ES-I3 (cell line): ENCODE data around the gene SH2D1B.
"Not testable (repeated sequence)": the region's sequence is repeated elsewhere in the genome, so short reads cannot be mapped to it uniquely, and the experiment has no call there.

ENCODE experiments used
- H3K36me3 ChIP-seq: 2 replicates; pipeline ENCODE4 v1.6.1; 2013; ENCODE audit warnings: mild to moderate bottlenecking, low read length, control low read depth, moderate library complexity; ENCODE audit not compliant: insufficient read depth
- H3K4me1 ChIP-seq: 2 replicates; pipeline ENCODE4 v1.6.1; 2013; ENCODE audit warnings: mild to moderate bottlenecking, control low read depth, low read length; ENCODE audit not compliant: insufficient read depth
- H3K9ac ChIP-seq: 2 replicates; pipeline ENCODE4 v1.6.1; 2013; ENCODE audit warnings: low read depth, mild to moderate bottlenecking, low read length, moderate library complexity
- H3K9me3 ChIP-seq: 2 replicates; pipeline ENCODE4 v1.6.1; 2013; ENCODE audit warnings: mild to moderate bottlenecking, low read length, moderate library complexity; ENCODE audit not compliant: control insufficient read depth, insufficient read depth

The SH2D1B gene

GRCh38 chr1:162412002-162412401 lies at the start of gene SH2D1B:
Gene SH2D1B, minus strand, starts transcription at chr1:162412136. Its CDS starts 120 bp downstream, at chr1:162412016.
- no peaks in the 10 kb centered on the region; the same call in 1 of the 2 replicates for H3K9me3 ChIP-seq
- no peak within 1 kb of the TSS for H3K9ac ChIP-seq
- no peaks in the 10 kb centered on the region for H3K36me3 ChIP-seq

GRCh38 chr1:162458236-162458635 lies 46.3 kb upstream of the SH2D1B start:
- no peak overlapping the region for H3K9ac ChIP-seq
- H3K9me3 ChIP-seq: no peaks in the 10 kb centered on the region
- H3K4me1 ChIP-seq: no peaks in the 10 kb centered on the region
- H3K36me3 ChIP-seq: no peaks in the 10 kb centered on the region

More at GRCh38 chr1:162412002-162412401, at the start of gene SH2D1B:
- H3K4me1 ChIP-seq: no peaks in the 10 kb centered on the region; the same call in 1 of the 2 replicates

GRCh38 chr1:162456323-162456722 lies 44.4 kb upstream of the SH2D1B start:
- no peak overlapping the region for H3K9ac ChIP-seq

GRCh38 chr1:162454361-162454760 lies 42.4 kb upstream of the SH2D1B start:
- not testable (repeated sequence) for H3K9me3 ChIP-seq, H3K4me1 ChIP-seq, H3K9ac ChIP-seq, H3K36me3 ChIP-seq

More at GRCh38 chr1:162456323-162456722, 44.4 kb upstream of the SH2D1B start:
- no peaks in the 10 kb centered on the region for H3K4me1 ChIP-seq
- no peaks in the 10 kb centered on the region for H3K36me3 ChIP-seq
- H3K9me3 ChIP-seq: no peaks in the 10 kb centered on the region

GRCh38 chr1:162446946-162447345 lies 35.0 kb upstream of the SH2D1B start:
- Histone ChIP-seq H3K4me1 (no peaks in the 10 kb centered on the region), H3K9me3 (no peaks in the 10 kb centered on the region), H3K9ac (no peak overlapping the region), H3K36me3 (no peaks in the 10 kb centered on the region)

GRCh38 chr1:162444903-162445302 lies 33.0 kb upstream of the SH2D1B start:
- H3K4me1 ChIP-seq: no peaks in the 10 kb centered on the region
- no peaks in the 10 kb centered on the region for H3K9me3 ChIP-seq
- H3K36me3 ChIP-seq: no peaks in the 10 kb centered on the region
- H3K9ac ChIP-seq: no peak overlapping the region

GRCh38 chr1:162432977-162433713 lies 21.2 kb upstream of the SH2D1B start:
- H3K9me3 ChIP-seq, H3K36me3 ChIP-seq, H3K4me1 ChIP-seq, H3K9ac ChIP-seq: not testable (repeated sequence)

GRCh38 chr1:162430583-162430982 lies 18.6 kb upstream of the SH2D1B start:
- Histone ChIP-seq H3K9me3 (no peaks in the 10 kb centered on the region), H3K4me1 (no peaks in the 10 kb centered on the region), H3K36me3 (no peaks in the 10 kb centered on the region), H3K9ac (no peak overlapping the region)

- Histone ChIP-seq H3K9me3 (no peaks in the 10 kb centered on the region), H3K9ac (no peak overlapping the region), H3K36me3 (no peaks in the 10 kb centered on the region), H3K4me1 (no peaks in the 10 kb centered on the region)
Observed at GRCh38 chr1:162422662-162423375, 10.9 kb upstream of the SH2D1B start.

- H3K9ac ChIP-seq: no peak overlapping the region
- H3K4me1 ChIP-seq: no peaks in the 10 kb centered on the region
- H3K36me3 ChIP-seq: no peaks in the 10 kb centered on the region
- H3K9me3 ChIP-seq: no peaks in the 10 kb centered on the region
Observed at GRCh38 chr1:162421258-162422164, 9.6 kb upstream of the SH2D1B start.

- Histone ChIP-seq H3K4me1 (no peaks in the 10 kb centered on the region), H3K9me3 (no peaks in the 10 kb centered on the region), H3K36me3 (no peaks in the 10 kb centered on the region)
Observed at GRCh38 chr1:162420120-162420519, 8.2 kb upstream of the SH2D1B start.

GRCh38 chr1:162419450-162419931 lies 7.6 kb upstream of the SH2D1B start:
- H3K9me3 ChIP-seq, H3K36me3 ChIP-seq, H3K4me1 ChIP-seq, H3K9ac ChIP-seq: not testable (repeated sequence)

More at GRCh38 chr1:162420120-162420519, 8.2 kb upstream of the SH2D1B start:
- H3K9ac ChIP-seq: no peak overlapping the region

GRCh38 chr1:162418584-162418983 lies 6.6 kb upstream of the SH2D1B start:
- H3K9me3 ChIP-seq, H3K9ac ChIP-seq, H3K36me3 ChIP-seq, H3K4me1 ChIP-seq: not testable (repeated sequence)

- Histone ChIP-seq H3K36me3 (no peaks in the 10 kb centered on the region), H3K9me3 (no peaks in the 10 kb centered on the region; the same call in 1 of the 2 replicates), H3K9ac (no peak overlapping the region), H3K4me1 (no peaks in the 10 kb centered on the region; the same call in 1 of the 2 replicates)
Observed at GRCh38 chr1:162417650-162418049, 5.7 kb upstream of the SH2D1B start.
